ENCODE results near the gene ZNF593OS.

ZNF593OS gene

GRCh38 chr1:26218906-26219494, 47.4 kb upstream of the ZNF593OS start:
- TF ChIP-seq ZNF565 (CRISPR knock-in tag; conservative IDR thresholded peaks at IDR 0.05; ENCODE audit: low read depth) = no peak
- TF ChIP-seq ZNF70 (CRISPR knock-in tag; IDR thresholded peaks at IDR 0.05) = no peak
- no peak for TF ChIP-seq PATZ1 (CRISPR knock-in tag; IDR thresholded peaks at IDR 0.05; ENCODE audit: borderline replicate concordance)
- TF ChIP-seq ZFP3 (CRISPR knock-in tag; IDR thresholded peaks at IDR 0.05) = no peak
- no peak for TF ChIP-seq ZFP30 (CRISPR knock-in tag; IDR thresholded peaks at IDR 0.05)
- no peak for TF ChIP-seq RARB (CRISPR knock-in tag; IDR thresholded peaks at IDR 0.05)
- TF ChIP-seq ARNTL (CRISPR knock-in tag; IDR thresholded peaks at IDR 0.05; ENCODE audit: borderline replicate concordance, low read depth) = no peak
- no peak for TF ChIP-seq TSHZ2 (CRISPR knock-in tag; IDR thresholded peaks at IDR 0.05)
- no peak for TF ChIP-seq TCF4 (CRISPR knock-in tag; IDR thresholded peaks at IDR 0.05; ENCODE audit: borderline replicate concordance)
- no peak for TF ChIP-seq ZC3H10 (CRISPR knock-in tag; IDR thresholded peaks at IDR 0.05)
- no peak for TF ChIP-seq ISL1 (CRISPR knock-in tag; IDR thresholded peaks at IDR 0.05)
- no peak for TF ChIP-seq CREB5 (CRISPR knock-in tag; IDR thresholded peaks at IDR 0.05; ENCODE audit: low read depth)
- no peak for TF ChIP-seq ESRRG (CRISPR knock-in tag; IDR thresholded peaks at IDR 0.05)
- no peak for TF ChIP-seq SNAI2 (CRISPR knock-in tag; IDR thresholded peaks at IDR 0.05)
- TF ChIP-seq CSRNP3 (CRISPR knock-in tag; IDR thresholded peaks at IDR 0.05) = no peak
- TF ChIP-seq ZNF8 (CRISPR knock-in tag; IDR thresholded peaks at IDR 0.05) = no peak
- TF ChIP-seq BACH2 (CRISPR knock-in tag; IDR thresholded peaks at IDR 0.05; ENCODE audit: borderline replicate concordance) = no peak
- no peak for TF ChIP-seq PPARA (CRISPR knock-in tag; IDR thresholded peaks at IDR 0.05; ENCODE audit: borderline replicate concordance)
- no peak for TF ChIP-seq POU6F1 (CRISPR knock-in tag; IDR thresholded peaks at IDR 0.05; ENCODE audit: borderline replicate concordance, low read depth)
- TF ChIP-seq OSR1 (CRISPR knock-in tag; IDR thresholded peaks at IDR 0.05) = no peak
- no peak for ATAC-seq

GRCh38 chr1:26215246-26215645, 43.6 kb upstream of the ZNF593OS start:
- ATAC-seq = no peak
- TF ChIP-seq ESRRG (CRISPR knock-in tag; IDR thresholded peaks at IDR 0.05) (no peak), ISL1 (CRISPR knock-in tag; IDR thresholded peaks at IDR 0.05) (no peak), ZNF565 (CRISPR knock-in tag; conservative IDR thresholded peaks at IDR 0.05; ENCODE audit: low read depth) (no peak), PATZ1 (CRISPR knock-in tag; IDR thresholded peaks at IDR 0.05; ENCODE audit: borderline replicate concordance) (no peak), ZNF8 (CRISPR knock-in tag; IDR thresholded peaks at IDR 0.05) (no peak), ZC3H10 (CRISPR knock-in tag; IDR thresholded peaks at IDR 0.05) (no peak), OSR1 (CRISPR knock-in tag; IDR thresholded peaks at IDR 0.05) (no peak), ZFP30 (CRISPR knock-in tag; IDR thresholded peaks at IDR 0.05) (no peak), RARB (CRISPR knock-in tag; IDR thresholded peaks at IDR 0.05) (no peak), POU6F1 (CRISPR knock-in tag; IDR thresholded peaks at IDR 0.05; ENCODE audit: borderline replicate concordance, low read depth) (no peak), TSHZ2 (CRISPR knock-in tag; IDR thresholded peaks at IDR 0.05) (no peak), CREB5 (CRISPR knock-in tag; IDR thresholded peaks at IDR 0.05; ENCODE audit: low read depth) (no peak), BACH2 (CRISPR knock-in tag; IDR thresholded peaks at IDR 0.05; ENCODE audit: borderline replicate concordance) (no peak), TCF4 (CRISPR knock-in tag; IDR thresholded peaks at IDR 0.05; ENCODE audit: borderline replicate concordance) (no peak)
